ENCODE data around the gene GBP5.
"Not testable (repeated sequence)": the region's sequence is repeated elsewhere in the genome, so short reads cannot be mapped to it uniquely, and the experiment has no call there.

GBP5 gene, protein sequence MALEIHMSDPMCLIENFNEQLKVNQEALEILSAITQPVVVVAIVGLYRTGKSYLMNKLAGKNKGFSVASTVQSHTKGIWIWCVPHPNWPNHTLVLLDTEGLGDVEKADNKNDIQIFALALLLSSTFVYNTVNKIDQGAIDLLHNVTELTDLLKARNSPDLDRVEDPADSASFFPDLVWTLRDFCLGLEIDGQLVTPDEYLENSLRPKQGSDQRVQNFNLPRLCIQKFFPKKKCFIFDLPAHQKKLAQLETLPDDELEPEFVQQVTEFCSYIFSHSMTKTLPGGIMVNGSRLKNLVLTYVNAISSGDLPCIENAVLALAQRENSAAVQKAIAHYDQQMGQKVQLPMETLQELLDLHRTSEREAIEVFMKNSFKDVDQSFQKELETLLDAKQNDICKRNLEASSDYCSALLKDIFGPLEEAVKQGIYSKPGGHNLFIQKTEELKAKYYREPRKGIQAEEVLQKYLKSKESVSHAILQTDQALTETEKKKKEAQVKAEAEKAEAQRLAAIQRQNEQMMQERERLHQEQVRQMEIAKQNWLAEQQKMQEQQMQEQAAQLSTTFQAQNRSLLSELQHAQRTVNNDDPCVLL

DNA sequence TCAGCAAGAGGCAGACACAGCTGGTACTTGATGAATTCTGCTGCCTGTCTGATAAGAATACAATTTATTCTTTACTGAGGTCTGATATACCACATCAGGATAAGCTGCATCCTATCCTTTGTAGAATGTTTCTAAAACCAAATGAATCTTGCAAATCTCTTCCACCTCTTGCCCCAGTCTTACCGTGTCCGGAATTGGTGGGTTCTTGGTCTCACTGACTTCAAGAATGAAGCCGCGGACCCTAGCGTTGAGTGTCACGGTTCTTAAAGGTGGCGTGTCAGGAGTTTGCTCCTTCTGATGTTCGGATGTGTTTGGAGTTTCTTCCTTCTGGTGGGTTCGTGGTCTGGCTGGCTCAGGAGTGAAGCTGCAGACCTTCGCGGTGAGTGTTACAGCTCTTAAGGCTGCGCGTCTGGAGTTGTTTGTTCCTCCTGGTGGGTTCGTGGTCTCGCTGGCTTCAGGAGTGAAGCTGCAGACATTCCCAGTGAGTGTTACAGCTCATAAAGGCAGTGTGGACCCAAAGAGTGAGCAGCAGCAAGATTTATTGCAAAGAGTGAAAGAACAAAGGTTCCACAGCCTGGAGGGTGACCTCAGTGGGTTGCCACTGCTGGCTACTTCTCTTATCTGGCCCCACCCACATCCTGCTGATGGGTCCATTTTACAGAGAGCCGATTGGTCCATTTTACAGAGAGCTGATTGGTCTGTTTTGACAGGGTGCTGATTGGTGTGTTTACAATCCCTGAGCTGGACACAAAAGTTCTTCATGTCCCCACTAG is at the start of gene GBP5:
Gene GBP5 (minus strand): TSS at position 592 of the 773 bp plus-strand sequence. CDS start 3,305 bp downstream, outside the sequence.
- DNase-seq (ENCODE audit: low spot score) = not testable (repeated sequence)

DNA sequence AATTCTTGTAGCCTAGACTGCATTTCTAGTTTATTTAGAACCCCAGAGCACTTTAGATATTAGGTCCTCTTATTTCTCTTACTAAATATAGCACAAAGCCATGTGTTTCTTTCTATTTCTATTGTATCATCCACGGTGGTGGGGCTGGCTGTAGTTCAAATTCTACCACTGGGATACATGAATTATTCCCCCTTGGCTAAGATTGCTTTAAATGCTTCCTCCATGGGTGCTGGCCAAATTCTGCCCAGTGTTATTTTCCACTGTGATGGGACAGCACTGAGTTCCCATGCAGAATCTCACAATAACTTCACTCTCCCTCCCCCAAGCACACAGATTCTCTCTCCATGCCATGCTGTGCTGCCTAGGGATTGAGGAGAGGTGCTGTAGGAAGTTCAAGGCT is 49.7 kb upstream of the GBP5 start:
- no peak for DNase-seq (ENCODE audit: low spot score)

DNA sequence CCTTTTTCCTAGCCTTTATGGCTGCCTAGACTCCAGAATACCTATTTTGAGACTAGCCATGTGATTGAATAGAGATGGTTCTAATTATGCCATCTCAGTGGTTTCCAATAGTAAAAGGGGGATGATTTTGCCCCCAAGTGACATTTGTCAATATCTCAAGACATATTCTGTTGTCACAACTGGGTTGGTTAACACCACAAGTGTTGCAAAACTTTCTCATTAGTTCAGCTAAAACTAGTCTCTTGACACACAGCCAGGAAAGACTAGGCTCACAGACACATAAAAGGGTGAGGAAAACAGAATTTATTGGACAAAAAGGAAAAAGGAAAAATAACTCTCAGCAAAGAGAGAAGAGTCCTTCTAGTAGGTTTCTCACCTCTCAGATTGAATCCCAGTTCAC is 39.9 kb upstream of the GBP5 start:
- no peak for DNase-seq (ENCODE audit: low spot score)

DNA sequence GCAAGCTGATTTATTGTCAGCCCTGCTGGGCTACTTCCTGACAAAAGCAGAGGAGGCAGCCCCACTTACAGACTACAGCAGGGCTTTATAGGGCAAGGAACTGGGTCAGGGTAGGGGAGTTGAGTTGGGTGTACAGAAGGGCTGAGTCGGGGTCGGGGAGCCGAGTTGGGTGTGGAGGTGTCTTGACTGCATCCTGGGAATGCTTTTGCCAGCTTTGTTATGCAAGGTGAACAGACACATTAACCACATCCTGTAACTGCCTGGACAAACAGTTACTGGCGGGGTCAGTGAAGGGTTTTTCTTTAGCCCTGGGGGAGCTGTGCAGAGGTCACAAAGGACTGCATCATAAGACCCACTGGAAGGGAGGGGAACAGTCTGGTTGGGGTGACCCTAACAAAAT is 39.1 kb upstream of the GBP5 start:
- no peak for DNase-seq (ENCODE audit: low spot score)

DNA sequence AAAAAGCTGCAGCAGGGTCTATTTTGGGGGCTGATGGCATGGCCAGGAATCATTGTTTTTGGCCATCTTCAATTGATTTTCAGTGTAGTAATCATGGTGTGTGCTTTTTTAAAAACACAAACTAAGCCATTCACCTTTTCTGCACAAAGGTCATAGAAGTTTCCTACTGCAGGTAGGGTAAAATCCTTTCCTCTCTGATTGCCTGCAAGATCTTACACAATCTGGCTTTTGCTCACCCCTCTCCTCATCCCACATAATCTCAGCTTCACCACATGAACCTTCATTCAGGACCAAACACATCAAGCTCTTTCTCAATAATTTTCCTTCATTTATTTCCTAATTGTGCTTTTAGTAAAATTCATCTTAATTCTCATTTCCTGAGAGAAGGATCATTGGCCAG is 38.3 kb upstream of the GBP5 start:
- no peak for DNase-seq (ENCODE audit: low spot score)

DNA sequence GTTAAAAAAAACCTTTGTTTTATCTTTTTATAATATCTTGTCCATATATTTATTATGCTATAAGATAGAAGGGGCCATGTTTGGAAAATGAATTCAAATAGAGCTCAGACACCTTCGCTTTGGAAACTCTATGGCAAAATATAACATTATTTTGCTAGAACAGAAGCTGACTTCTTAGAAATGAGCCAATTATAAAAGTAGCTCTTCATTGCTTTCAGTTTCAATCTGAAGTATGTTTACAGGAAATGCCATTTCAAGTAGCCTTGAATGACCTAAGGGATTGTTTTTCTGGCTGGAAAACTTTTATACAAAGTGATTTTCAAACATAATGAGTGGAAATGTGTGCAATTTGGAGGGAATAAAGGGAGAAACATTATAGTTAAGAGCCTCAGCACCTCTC is 37.8 kb upstream of the GBP5 start:
- no peak for DNase-seq (ENCODE audit: low spot score)

DNA sequence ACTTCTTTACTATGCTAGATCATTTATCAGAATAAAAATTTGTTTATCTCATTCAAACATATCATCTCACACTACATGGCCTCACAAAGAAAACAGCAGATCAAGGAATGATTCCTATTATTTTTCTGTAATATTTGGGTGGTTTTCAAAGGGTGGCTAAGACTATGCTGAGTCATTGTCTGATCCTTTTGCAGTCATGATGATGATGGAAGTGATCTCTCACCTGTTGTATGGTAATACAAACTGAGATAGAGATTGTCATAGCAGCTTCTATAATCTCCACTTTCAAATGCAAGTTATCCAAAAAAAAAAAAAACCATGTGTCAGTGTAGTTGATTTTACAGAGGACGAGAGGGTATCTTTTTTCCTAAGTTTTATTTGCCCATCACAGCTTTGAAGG is 37.2 kb upstream of the GBP5 start:
- no peak for DNase-seq (ENCODE audit: low spot score)

DNA sequence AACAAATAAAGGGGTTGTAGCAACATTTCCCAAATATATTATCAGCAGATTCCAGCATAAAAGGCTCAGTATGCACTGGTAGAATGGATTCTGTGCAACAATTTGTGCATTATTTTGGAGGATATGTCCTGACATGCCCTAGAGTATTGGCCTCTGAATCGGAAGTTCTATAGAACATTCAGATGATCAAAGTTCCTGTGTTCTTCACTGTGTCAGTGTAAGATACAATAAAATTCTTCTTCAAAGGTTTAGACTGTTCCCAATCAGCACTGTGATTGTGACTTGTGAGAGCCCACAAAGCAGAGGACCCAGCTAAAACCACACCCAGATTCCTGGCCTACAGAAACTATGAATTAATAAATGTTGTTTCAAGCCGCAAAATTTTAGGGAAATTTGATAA is 33.6 kb upstream of the GBP5 start:
- DNase-seq (ENCODE audit: low spot score) = no peak

DNA sequence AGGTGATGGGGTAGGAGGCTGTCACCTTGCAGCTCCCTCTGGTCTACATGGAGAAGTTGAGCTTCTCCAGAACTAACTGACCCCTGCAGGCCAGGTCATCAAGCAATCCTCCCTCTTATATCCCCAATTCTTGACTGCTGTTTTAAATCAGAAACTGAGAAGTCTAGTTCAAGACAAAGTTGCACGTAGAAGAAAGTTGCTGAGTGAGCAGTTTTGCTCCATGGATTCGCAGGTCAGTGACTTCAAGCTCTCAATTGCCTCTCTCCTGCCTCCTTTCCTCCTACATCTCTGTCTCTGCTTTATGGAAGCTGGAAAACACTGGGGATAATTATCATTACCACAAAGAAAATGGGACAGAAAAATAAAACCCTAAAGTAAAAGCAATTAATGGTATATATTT is 32.8 kb upstream of the GBP5 start:
- no peak for DNase-seq (ENCODE audit: low spot score)

DNA sequence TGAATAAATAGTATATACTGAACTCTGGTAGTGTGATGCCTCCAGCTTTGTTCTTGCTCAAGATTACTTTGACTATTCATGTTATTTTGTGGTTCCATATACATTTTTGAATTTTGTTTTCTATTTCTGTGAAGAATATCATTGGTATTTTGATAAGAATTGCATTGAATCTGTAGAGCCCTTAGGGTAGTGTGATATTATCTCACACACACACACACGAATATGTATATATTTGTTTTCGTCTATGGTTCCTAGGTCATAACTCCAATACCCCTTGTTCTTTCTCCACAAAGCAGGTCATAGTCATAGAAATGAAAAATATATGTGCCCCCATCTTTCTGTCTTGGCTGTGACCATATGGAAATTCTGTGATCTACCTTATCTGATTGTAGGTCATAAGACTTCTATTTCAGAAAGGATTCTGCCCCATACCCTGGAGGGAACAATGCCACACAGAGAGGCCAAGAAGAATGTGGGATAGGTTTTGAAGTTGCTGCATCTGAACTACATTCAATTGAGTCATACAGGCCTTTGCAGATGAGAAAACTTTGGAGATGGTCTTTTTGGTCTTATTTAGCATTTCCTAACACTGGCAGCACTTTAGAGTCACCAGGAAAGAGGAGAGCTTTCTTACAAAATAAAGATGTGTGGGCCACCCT is 32.0 kb upstream of the GBP5 start:
- no peak for DNase-seq (ENCODE audit: low spot score)

DNA sequence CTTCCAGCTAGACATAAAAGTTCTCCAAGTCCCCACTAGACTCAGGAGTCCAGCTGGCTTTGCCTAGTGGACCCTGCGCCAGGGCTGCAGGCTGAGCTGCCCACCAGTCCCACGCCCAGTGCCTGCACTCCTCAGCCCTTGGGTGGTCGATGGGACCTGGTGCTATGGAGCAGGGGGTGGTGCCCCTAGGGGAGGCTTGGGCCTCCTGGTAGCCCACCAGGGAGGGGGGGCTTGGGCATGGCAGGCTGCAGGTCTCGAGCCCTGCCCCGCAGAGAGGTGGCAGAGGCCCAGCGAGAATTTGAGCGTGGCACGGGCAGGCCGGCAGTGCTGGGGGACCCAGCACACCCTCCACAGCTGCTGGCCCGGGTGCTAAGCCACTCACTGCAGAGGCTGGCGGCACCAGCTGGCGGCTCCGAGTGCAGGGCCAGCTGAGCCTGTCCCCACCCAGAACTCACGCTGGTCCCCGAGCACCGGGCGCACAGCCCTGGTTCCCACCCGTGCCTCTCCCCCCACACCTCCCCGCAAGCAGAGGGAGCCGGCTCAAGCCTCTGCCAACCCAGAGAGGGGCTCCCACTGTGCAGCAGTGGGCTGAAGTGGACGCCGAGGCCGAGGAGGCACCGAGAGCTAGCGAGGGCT is 30.2 kb upstream of the GBP5 start:
- DNase-seq (ENCODE audit: low spot score) = no peak

DNA sequence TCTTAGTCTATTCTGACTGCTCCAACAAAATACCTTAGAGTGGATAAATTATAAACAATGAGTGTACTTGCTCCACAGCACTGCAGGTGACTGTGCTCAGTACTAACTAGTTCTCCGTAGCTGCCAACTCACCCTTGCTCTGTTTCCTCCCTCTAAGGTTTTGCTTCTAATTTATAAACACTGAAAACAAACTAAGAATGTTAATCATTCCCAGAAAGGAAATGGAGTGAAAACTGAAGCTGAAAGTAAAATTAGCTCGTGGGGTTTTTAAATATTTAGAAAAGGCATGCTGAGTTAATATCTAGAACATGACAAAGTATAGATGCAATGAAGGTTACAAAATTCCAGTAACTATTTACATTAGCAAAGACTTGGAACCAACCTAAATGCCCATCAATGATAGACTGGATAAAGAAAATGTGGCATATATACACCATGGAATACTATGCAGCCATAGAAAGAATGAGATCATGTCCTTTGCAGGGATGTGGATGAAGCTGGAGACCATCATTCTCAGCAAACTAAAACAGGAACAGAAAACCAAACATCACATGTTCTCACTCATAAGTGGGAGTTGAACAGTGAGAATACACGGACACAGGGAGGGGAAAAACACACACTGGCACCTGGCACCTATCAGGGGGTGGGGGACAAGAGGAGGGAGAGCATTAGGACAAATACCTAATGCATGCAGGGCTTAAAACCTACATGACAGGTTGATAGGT is 27.2 kb upstream of the GBP5 start:
- not testable (repeated sequence) for DNase-seq (ENCODE audit: low spot score)

DNA sequence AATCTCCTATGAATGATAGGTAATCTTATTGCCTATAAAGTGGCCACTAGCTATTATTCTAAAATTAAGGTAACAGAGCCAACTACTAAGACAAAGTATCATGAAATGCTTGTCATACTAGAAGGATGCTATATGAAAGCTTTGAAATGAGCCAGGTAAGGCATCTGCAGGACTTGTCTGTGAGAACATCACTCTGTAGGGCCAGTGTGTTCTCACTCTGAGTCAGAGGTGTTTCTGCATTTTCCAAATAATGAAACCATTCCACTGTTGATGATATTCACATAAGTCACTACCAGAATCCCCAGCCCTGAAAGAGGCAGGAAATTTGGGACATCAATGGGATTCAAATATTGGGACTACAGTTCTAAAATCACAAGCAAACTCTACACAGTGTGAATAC is 25.8 kb upstream of the GBP5 start:
- peak; percentile 1 for DNase-seq (ENCODE audit: low spot score)

DNA sequence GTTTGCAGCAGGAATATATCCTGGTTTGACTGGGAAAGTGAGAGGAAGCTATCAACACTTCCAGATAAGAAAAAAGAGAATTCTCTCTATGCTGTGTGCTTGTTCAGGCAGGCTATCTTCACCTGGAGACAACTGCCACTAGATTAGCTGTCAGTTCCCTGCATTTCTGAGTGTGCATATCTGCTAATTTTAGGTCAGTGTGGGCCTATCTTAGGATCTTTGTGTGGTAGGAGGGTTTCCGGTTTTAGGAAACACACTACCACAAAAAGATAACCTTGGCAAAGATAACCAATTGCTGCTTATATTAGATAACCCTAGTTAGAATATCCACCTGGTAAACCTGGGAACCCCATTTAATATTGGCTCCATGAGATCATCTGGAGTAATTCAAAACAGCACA is 22.5 kb upstream of the GBP5 start:
- no peak for DNase-seq (ENCODE audit: low spot score)

DNA sequence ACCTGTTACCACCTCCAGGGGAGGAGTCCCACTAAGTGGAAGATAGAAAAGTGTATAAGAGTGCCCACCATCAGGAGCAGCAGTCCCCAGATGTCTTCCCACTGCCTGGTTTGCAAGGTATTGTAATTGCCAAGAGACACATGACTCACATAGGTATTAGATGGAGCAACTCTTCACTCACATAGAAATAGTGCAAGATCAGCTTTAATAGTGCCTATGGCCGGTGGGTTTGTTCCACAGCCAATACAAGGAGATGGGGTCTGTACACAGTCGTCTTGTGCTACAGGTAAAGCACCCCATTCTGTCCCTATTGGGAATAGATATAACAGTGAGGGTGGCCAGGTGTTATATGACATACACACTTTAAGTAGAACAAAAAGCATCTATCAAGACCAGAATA is 18.6 kb upstream of the GBP5 start:
- DNase-seq (ENCODE audit: low spot score) = no peak

DNA sequence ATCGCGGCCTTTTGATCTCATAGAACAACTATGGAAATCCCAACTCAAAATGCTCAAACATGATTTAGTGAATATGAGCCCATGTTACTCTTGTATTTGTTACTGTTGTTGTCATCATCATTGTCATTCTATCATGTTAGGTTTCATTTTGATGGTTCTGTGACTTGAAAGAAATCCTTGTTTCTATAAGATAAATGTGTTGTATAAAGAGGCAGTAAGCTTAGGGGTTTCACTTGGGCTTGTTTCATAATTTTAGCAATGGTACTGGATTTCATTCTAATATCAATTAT is 15.3 kb upstream of the GBP5 start:
- no peak for DNase-seq (ENCODE audit: low spot score)

DNA sequence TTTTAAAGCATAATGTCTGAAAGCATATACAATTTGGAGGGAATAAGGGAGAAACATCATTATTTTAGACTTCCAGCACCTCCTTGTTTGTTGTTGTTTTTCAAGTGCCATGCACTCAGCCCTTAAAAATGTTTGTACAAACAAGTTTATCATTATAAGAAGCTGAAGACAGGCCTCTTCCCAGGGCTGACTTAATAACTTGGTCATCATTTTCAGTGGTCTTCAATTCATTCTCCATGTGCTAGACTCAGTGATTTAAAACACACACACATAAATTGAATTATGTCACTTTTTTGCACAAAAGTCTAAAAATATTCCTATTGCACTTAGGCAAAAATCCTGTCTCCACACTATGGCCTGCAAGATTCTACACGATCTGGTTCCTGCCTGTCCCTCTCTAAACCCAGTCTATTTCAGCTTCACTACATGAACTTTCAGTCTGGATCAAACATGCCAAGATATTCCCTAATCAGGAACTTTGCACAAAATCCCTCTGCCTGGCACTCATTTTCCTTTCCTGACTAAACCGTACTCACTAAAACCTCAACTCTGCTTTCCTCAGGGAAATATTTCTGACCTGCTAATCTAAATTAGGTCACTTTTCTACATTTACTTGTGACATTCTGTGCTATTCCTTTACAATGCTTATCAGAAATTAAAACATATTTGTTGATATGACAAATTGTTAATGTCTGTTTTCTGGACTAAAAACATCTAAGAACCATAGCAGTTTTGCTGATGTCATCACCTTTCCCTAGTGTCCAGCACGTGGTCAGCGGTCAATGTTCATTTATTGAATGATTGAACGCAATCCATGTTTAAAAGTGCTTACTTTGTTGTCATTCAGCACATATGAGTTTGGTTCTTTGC is 14.8 kb upstream of the GBP5 start:
- no peak for DNase-seq (ENCODE audit: low spot score)

DNA sequence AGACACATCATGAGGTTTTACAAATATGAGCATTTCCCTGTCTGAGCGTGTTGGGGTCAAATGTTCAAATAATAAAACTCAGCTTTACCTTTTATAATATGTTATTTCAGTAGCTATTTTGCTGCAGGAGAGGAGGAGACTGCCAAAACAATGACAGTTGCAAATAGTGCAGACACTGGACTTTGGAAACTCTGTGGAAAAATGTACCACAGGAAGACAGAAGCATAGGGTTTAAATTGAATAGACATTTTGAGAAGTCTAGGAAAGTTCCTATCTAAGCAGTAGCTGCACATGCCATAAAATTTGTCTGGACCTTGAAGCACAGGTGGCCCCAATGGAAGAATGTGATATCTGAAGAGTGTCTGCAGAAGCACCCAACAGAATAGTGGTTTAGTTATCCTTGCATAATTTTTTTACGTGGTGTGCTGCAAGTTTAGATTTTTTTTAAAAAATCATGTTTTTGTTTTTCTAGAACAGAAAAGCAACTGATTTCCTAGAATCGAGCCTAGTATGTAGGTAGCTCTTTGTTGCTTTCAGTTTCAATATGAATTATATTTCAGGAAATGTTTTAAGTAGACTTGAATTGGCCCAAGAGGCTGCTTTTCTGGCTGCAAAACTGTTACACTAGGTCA is 14.0 kb upstream of the GBP5 start:
- no peak for DNase-seq (ENCODE audit: low spot score)

DNA sequence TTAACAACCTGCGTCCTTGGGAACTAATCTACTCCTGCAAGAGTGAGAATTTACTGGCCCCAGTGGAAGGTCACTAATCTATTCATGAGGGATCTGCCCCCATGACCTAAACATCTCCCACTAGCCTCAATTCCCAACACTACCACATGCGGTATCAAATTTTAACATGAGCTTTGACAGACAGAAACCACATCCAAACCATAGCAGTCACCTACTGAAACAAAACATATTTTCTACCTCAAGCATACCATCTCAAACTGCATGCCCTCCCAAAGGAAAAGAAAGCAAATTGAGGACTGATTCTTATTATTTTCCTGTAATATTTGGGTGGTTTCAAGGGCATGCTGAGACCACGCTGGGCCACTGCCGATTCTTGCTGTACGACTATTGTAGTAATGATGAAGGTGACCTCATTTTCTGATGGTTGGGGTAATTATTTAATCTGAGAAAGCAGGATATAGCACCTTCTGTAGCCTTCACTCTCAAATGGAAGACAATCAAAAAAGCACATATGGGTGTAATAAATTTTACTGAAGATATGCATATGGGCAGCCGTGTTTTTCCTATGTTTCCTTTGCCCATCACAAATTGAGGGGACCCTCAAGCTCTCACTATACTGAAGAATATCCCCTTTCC is 13.2 kb upstream of the GBP5 start:
- no peak for DNase-seq (ENCODE audit: low spot score)
